K562 (cell line): ENCODE results near the gene CCT5. TPM values are rescaled to one million over a fixed set of nuclear protein-coding genes. Genes with fewer than 3 reads are reported as not detected.

Experiments used
- BRCA1 ChIP-seq, 2 experiments: fragments of 450-650 bp in 1 of 2; sonication (generic) in 1 of 2; formaldehyde crosslinking in 1 of 2; IDR thresholded peaks; 2 replicates each; pipeline versions ENCODE4 v1.5.0 to v1.6.1; 2017 to 2020; ENCODE audit warnings: mild to moderate bottlenecking in 1 of 2, missing genetic modification reagents in 1 of 2
- C11orf30 ChIP-seq: fragments of 450-650 bp; IDR thresholded peaks from 2 replicates; pipeline ENCODE4 v1.6.1; 2016; ENCODE audit warnings: low read depth, mild to moderate bottlenecking
- CEBPB ChIP-seq: fragments of 450-650 bp; IDR thresholded peaks from 2 replicates; pipeline ENCODE4 v1.6.1; 2016; ENCODE audit warnings: missing genetic modification characterization, missing compliant biosample characterization
- FOS ChIP-seq: IDR thresholded peaks from 3 replicates; pipeline ENCODE4 v1.6.1; 2011; ENCODE audit not compliant: insufficient read length; ENCODE audit errors: extremely low read depth
- FOXK1 ChIP-seq: sonication (generic); formaldehyde crosslinking; IDR thresholded peaks from 2 replicates; pipeline ENCODE4 v1.8.0; 2022; ENCODE audit warnings: missing genetic modification reagents, mild to moderate bottlenecking, borderline replicate concordance
- HOXB6 ChIP-seq: fragments of 250-450 bp; sonication (Bioruptor Pico); IDR thresholded peaks from 2 replicates; pipeline ENCODE4 v1.5.1; 2022; ENCODE audit warnings: mild to moderate bottlenecking, borderline replicate concordance
- MCM2 ChIP-seq: fragments of 450-650 bp; IDR thresholded peaks from 2 replicates; pipeline ENCODE4 v1.6.1; 2017; ENCODE audit warnings: low read depth, mild to moderate bottlenecking
- MTA3 ChIP-seq: fragments of 450-650 bp; formaldehyde crosslinking; IDR thresholded peaks from 2 replicates; pipeline ENCODE4 v1.6.1; 2017; ENCODE audit warnings: mild to moderate bottlenecking, borderline replicate concordance
- NCOA6 ChIP-seq: fragments of 450-650 bp; IDR thresholded peaks from 2 replicates; pipeline ENCODE4 v1.6.1; 2017; ENCODE audit warnings: mild to moderate bottlenecking
- NR1H2 ChIP-seq: sonication (generic); formaldehyde crosslinking; IDR thresholded peaks from 2 replicates; pipeline ENCODE4 v1.4.0; 2020; ENCODE audit warnings: mild to moderate bottlenecking, missing genetic modification reagents
- NR4A1 ChIP-seq, 2 experiments: fragments of 250-450 bp in 1 of 2; fragments of 450-650 bp in 1 of 2; sonication (Bioruptor Pico) in 1 of 2; IDR thresholded peaks; 2 replicates each; pipeline versions ENCODE4 v1.4.0 to v1.6.1; 2016 to 2020; ENCODE audit warnings: mild to moderate bottlenecking in 2 of 2, missing compliant biosample characterization in 1 of 2, missing genetic modification characterization in 1 of 2, moderate library complexity in 1 of 2
- PCBP2 ChIP-seq: fragments of 200-400 bp; formaldehyde crosslinking; IDR thresholded peaks from 2 replicates; pipeline ENCODE4 v1.6.1; 2018; ENCODE audit warnings: low read length, low read depth, mild to moderate bottlenecking, moderate library complexity; ENCODE audit not compliant: poor library complexity, severe bottlenecking
- PTBP1 ChIP-seq: fragments of 200-400 bp; formaldehyde crosslinking; IDR thresholded peaks from 2 replicates; pipeline ENCODE4 v1.6.1; 2017; ENCODE audit warnings: low read depth, low read length
- RBFOX2 ChIP-seq: fragments of 200-400 bp; formaldehyde crosslinking; IDR thresholded peaks from 2 replicates; pipeline ENCODE4 v1.6.1; 2017; ENCODE audit warnings: low read depth, mild to moderate bottlenecking, low read length, moderate library complexity
- RBM34 ChIP-seq: fragments of 200-400 bp; formaldehyde crosslinking; IDR thresholded peaks from 2 replicates; pipeline ENCODE4 v1.6.1; 2018; ENCODE audit warnings: low read length, borderline replicate concordance; ENCODE audit not compliant: insufficient read depth
- RFX5 ChIP-seq: IDR thresholded peaks from 2 replicates; pipeline ENCODE4 v1.6.1; 2011; ENCODE audit warnings: low read depth, mild to moderate bottlenecking, improper control_type of control experiment, low read length
- SETDB1 ChIP-seq: IDR thresholded peaks from one replicate; pipeline ENCODE4 v1.6.1; 2012; ENCODE audit warnings: low read length, control low read depth, inconsistent platforms
- SMARCA4 ChIP-seq: fragments of 450-650 bp; IDR thresholded peaks from 2 replicates; pipeline ENCODE4 v1.6.1; 2016
- TGIF2 ChIP-seq: sonication (generic); formaldehyde crosslinking; IDR thresholded peaks from 2 replicates; pipeline ENCODE4 v1.8.1; 2022; ENCODE audit warnings: mild to moderate bottlenecking, missing genetic modification reagents, moderate library complexity
- ZFX ChIP-seq: sonication (generic); formaldehyde crosslinking; IDR thresholded peaks from 2 replicates; pipeline ENCODE4 v1.8.0; 2022; ENCODE audit warnings: mild to moderate bottlenecking, missing genetic modification reagents, moderate library complexity
- polyA plus RNA-seq, 8 experiments: library from polyadenylated mRNA; depleted of rRNA in 4 of 8; stranded (reverse) in 5 of 8; unstranded in 3 of 8; fragments of >200 nt; fragmentation: Nextera tagmentation in 2 of 8; fragmentation: Illumina TruSeq in 1 of 8; extraction: Ambion mirVana in 2 of 8; extraction: Trizol in 1 of 8; gene quantifications; 2 replicates each; pipeline versions ENCODE4 v1.2.1 to v1.2.3, GENCODE V29; 2011 to 2014; ENCODE audit warnings: inconsistent platforms in 1 of 8, missing spikeins in 1 of 8
- total RNA-seq, 7 experiments: library from RNA; depleted of rRNA in 6 of 7; stranded (reverse); fragments of >200 nt in 6 of 7; fragmentation: Illumina TruSeq in 2 of 7; extraction: Trizol in 2 of 7; gene quantifications; 2 replicates each; pipeline versions ENCODE4 v1.2.1 to v1.2.3, GENCODE V29; 2011 to 2021; ENCODE audit warnings: low replicate concordance in 1 of 7
- TF ChIP-seq, protein P1 (sequence below): fragments of 450-650 bp; IDR thresholded peaks from 2 replicates; pipeline ENCODE4 v1.6.1; 2017; ENCODE audit warnings: antibody characterized with exemption, mild to moderate bottlenecking
- TF ChIP-seq, protein P2 (sequence below): fragments of 250-450 bp; sonication (Bioruptor Pico); IDR thresholded peaks from 2 replicates; pipeline ENCODE4 v1.6.1; 2021; ENCODE audit warnings: mild to moderate bottlenecking
- TF ChIP-seq, protein P3 (sequence below): fragments of 250-450 bp; sonication (Bioruptor Pico); IDR thresholded peaks from 2 replicates; pipeline ENCODE4 v1.8.0; 2022; ENCODE audit warnings: moderate library complexity, mild to moderate bottlenecking, inconsistent platforms
- TF ChIP-seq, protein P4 (sequence below): fragments of 450-650 bp; IDR thresholded peaks from 2 replicates; pipeline ENCODE4 v1.6.1; 2016

Gene CCT5
- total and polyA plus RNA-seq, 9 of the 15 experiments (the other 6 are each of a cell fraction or from before 2014, with no cell fraction given) = 782 to 1,606 (median 1,153) TPM

DNA sequence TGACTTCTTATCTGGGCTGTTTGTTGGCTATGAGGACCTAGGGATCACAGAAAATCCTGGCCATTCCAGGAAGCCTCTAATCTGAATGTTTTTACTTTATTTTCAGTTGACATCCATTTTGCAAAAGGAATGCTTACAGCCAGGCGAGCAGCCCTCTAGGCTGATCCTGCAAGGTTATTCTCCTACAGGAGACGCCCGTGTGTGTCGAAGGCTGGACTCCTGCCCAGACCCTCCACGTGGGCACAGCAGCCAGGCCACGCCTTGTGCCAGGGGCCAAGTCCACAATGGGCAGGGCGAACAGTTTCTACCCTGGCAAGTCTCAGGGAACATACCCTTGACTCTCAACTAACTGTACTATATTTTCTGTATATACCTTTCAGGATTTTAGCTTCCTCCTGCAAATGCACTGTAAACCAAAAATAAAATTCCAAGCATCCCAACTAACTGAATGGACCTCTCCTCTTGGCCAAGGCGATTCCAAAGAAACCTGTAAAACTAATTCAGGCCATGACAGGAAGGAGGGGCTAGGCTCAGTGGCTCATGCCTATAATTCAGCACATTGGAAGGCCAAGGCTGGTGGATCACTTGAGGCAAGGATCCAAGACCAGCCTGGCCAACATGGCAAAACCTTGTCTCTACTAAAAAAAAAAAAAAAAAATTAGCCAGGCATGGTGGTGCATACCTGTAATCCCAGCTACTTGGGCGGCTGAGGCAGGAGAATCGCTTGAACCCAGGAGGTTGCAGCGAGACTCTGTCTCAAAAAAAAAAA lies 51.9 kb downstream of the CCT5 start (continued):
- TF ChIP-seq, protein P1, sequence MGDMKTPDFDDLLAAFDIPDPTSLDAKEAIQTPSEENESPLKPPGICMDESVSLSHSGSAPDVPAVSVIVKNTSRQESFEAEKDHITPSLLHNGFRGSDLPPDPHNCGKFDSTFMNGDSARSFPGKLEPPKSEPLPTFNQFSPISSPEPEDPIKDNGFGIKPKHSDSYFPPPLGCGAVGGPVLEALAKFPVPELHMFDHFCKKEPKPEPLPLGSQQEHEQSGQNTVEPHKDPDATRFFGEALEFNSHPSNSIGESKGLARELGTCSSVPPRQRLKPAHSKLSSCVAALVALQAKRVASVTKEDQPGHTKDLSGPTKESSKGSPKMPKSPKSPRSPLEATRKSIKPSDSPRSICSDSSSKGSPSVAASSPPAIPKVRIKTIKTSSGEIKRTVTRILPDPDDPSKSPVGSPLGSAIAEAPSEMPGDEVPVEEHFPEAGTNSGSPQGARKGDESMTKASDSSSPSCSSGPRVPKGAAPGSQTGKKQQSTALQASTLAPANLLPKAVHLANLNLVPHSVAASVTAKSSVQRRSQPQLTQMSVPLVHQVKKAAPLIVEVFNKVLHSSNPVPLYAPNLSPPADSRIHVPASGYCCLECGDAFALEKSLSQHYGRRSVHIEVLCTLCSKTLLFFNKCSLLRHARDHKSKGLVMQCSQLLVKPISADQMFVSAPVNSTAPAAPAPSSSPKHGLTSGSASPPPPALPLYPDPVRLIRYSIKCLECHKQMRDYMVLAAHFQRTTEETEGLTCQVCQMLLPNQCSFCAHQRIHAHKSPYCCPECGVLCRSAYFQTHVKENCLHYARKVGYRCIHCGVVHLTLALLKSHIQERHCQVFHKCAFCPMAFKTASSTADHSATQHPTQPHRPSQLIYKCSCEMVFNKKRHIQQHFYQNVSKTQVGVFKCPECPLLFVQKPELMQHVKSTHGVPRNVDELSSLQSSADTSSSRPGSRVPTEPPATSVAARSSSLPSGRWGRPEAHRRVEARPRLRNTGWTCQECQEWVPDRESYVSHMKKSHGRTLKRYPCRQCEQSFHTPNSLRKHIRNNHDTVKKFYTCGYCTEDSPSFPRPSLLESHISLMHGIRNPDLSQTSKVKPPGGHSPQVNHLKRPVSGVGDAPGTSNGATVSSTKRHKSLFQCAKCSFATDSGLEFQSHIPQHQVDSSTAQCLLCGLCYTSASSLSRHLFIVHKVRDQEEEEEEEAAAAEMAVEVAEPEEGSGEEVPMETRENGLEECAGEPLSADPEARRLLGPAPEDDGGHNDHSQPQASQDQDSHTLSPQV = peak; percentile 89
- peak; percentile 48; the same call in 1 of the 2 replicates for TF ChIP-seq RBFOX2
- no peak for TF ChIP-seq CEBPB (tag)
- no peak for TF ChIP-seq BRCA1 (IDR thresholded peaks at IDR 0.05)
- TF ChIP-seq BRCA1 (CRISPR knock-in tag; IDR thresholded peaks at IDR 0.05) = no peak
- TF ChIP-seq MCM2 = no peak
- TF ChIP-seq, protein P2, sequence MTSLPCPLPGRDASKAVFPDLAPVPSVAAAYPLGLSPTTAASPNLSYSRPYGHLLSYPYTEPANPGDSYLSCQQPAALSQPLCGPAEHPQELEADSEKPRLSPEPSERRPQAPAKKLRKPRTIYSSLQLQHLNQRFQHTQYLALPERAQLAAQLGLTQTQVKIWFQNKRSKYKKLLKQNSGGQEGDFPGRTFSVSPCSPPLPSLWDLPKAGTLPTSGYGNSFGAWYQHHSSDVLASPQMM (CRISPR knock-in tag) = no peak
- TF ChIP-seq TGIF2 (CRISPR knock-in tag) = no peak
- no peak for TF ChIP-seq NCOA6
- no peak for TF ChIP-seq HOXB6 (CRISPR knock-in tag)
- TF ChIP-seq FOS = no peak
- TF ChIP-seq MTA3 = no peak
- TF ChIP-seq ZFX (CRISPR knock-in tag) = no peak
- TF ChIP-seq NR4A1 (CRISPR knock-in tag; IDR thresholded peaks at IDR 0.05) = no peak
- peak; percentile 66 for TF ChIP-seq NR4A1 (tag; IDR thresholded peaks at IDR 0.05)
- no peak for TF ChIP-seq NR1H2
- TF ChIP-seq SETDB1 = no peak
- no peak for TF ChIP-seq C11orf30
- no peak for TF ChIP-seq RFX5
- TF ChIP-seq, protein P3, sequence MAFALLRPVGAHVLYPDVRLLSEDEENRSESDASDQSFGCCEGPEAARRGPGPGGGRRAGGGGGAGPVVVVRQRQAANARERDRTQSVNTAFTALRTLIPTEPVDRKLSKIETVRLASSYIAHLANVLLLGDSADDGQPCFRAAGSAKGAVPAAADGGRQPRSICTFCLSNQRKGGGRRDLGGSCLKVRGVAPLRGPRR (CRISPR knock-in tag) = no peak
- TF ChIP-seq PCBP2 = no peak
- no peak for TF ChIP-seq SMARCA4
- TF ChIP-seq, protein P4, sequence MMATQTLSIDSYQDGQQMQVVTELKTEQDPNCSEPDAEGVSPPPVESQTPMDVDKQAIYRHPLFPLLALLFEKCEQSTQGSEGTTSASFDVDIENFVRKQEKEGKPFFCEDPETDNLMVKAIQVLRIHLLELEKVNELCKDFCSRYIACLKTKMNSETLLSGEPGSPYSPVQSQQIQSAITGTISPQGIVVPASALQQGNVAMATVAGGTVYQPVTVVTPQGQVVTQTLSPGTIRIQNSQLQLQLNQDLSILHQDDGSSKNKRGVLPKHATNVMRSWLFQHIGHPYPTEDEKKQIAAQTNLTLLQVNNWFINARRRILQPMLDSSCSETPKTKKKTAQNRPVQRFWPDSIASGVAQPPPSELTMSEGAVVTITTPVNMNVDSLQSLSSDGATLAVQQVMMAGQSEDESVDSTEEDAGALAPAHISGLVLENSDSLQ = no peak
- no peak for TF ChIP-seq FOXK1
- no peak for TF ChIP-seq PTBP1
- no peak for TF ChIP-seq RBM34
